UCSD-AML1 (cell line): ENCODE measurements around the gene ARHGEF4.
"Not testable (repeated sequence)": the region's sequence is repeated elsewhere in the genome, so short reads cannot be mapped to it uniquely, and the experiment has no call there.

Experiments used
- DNase-seq: peaks from one replicate; lab custom pipeline; 2025; ENCODE audit not compliant: unreplicated experiment; lab: John Stamatoyannopoulos, UW

Gene ARHGEF4

GRCh38 chr2:130964931-130965330, 128.2 kb downstream of the ARHGEF4 start:
- DNase-seq: no peak

DNA sequence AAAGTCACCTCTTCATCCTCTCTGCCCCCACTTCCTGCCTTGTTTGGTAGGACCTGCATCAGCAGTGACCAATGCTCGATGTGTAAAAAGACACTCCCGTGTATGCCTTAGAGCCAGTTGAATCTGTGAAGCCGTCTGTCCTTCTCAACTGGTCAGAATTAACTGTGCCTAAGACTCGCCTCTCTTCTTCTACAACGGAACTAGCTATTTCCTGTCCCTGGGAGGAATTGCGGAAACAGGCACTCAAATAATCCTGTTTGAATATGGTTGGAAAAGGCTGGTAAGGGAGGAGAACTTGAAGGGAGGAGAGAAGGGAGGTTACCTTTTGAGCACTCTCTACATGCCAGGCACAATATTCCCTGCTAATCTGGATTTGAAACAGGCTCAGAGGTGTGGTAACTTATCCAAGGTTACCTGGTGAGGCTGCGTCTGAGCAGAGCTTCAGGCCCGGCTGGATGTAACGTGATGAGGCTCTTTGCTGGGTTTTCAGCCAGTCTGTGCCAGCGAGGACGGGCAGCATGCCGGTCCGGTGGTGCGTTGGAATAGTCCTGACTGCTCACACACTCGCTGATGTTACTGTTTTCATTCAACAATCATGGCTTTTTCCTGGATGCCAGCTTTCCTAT, 129.5 kb downstream of the ARHGEF4 start:
- DNase-seq: no peak

DNA sequence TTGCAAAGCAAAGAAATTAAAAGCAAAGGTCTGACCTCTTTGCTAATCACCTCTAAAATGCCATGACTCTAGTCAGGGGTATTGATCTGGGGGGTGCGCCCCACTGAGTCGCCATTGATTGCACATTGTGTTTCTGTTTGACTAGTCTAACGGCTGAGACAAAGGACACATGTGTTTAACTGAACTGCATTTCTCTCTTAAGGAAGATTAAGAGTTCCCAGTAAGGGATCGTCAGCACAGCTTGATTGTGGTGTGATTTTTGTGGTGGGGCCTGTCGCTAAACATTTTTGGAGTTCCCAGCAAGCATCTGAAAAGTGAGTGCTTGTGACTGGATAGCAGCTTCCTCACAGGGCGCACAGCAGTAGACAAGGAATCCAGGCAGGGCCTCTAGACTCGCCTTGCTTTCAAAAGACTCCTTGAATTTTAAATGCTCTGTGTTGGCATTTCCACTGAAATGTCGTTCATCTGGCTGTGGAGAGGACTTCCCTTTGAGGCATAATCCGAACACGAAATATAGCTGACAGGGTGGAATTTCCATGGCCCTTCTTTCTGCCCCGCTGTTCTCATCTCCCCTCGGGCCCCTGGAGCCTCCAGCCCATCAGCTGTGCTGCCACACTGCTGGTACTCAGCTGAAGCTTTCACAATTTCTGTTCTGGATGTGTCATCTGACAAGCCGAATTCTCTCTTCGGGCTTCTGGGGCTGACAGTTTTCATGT, 130.2 kb downstream of the ARHGEF4 start:
- no peak for DNase-seq

DNA sequence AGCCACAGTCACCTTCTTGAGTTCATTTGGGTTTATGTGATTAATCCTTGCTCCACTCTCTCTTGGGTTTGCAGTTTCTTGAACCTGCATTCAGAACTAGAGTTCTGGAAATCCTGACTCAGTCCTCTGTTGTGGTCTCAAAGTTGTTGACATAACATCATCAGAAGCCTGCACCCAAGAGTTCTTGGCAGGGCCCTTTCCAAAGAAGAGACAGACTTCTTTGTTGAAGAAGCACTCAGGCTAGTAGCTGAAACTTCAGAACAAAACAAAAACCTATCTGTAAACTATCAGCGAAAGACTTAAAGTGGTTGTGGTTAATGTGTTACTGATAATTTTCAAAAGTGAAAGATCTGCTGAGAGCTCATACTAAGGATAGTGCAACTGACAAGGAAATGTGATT, 135.7 kb downstream of the ARHGEF4 start:
- DNase-seq: no peak

- no peak for DNase-seq
These were observed 139.0 kb downstream of the ARHGEF4 start for GRCh38 chr2:130975729-130976128.

DNA sequence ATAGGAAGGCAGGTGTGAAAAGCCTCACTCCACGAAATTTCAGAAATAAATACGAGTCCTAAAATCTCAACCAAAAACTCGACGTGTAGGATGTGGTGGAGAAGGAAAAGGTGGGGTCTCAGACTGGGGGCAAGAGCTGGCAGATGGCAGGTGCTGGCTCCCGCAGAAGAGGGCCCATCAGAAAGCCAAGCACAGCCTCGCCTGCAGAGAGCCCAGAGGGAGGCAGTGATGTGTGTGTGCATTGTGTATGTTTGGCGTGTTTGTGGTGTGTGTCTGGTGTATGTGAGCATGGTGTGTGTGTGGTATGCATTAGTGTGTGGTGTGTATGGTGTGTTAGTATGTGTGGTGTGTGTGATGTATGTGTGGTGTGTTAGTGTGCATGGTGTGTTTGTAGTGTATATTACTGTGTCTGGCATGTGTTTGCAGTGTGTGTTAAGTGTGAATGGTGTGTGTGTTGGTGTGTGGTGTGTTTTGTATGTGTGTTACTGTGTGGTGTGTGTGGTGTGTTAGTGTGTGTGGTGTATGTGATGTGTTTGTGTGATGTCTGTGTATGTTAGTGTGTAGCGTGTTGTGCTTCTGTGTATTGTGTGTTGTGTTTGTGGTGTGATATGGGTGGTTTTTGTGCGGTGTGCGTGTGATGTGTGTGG, 140.0 kb downstream of the ARHGEF4 start:
- no peak for DNase-seq

- no peak for DNase-seq
These were observed 140.8 kb downstream of the ARHGEF4 start for GRCh38 chr2:130977461-130978050.

DNA sequence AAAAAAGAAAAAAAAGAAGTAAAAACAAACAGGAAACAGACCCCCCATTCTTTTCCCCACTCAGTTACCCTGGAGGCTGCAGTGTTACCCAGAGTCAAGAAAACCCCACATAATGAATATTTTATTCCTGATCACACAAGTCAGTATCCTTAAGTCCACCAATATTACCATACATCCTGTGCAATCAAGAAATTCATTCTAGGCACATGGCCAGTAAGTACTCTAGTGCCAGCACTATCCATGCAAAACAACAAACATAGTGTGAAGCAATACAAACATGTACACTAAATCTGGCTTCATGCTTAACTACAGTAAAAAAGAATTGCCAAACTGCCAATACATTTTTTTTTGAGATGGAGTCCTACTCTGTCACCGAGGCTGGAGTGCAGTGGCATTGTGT, 145.0 kb downstream of the ARHGEF4 start:
- no peak for DNase-seq

GRCh38 chr2:130985206-130985780, 148.6 kb downstream of the ARHGEF4 start:
- DNase-seq: no peak

GRCh38 chr2:130985831-130986649, 149.3 kb downstream of the ARHGEF4 start:
- DNase-seq: no peak

- no peak for DNase-seq
These were observed 150.3 kb downstream of the ARHGEF4 start for GRCh38 chr2:130986890-130987493.

DNA sequence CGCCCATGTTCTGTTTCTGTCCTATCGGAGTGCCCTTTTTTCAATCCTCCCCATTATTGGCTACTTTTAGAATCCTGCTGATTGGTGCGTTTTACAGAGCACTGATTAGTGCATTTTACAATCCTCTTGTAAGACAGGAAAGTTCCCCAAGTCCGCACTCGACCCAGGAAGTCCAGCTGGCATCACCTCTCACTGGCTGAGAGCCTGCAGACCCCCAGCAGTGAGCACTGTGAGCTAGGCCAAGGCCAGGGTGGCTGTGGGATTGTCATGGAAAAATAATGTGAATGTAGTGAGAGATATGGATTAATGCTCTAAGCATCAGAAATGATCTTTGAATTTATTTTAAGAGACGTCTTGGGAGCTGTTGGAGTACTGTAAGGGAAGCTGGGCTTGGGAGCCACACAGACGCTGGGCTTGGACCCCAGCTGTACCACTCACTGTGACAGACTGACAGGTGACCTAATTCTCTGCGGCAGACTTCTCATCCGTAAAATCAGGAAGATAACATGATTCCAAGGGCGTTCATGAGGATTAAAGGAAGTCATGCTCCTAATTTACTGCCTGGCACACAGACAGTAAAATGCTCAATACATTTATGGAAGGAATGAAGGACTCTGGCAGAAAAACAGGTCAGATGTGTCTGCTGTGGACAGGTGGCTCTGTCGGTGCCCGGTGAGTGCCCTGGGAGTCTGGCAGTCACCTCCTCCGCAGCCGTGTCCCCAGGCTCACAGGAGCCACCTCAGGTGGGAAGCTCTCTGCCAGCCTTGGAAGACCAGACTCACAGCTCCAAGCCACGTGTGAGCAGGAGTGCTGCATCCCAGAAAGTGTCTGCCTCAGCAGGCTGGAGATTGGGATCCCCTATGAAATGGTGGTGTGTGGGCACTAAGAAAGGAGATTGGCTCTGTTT, 151.1 kb downstream of the ARHGEF4 start:
- DNase-seq: no peak

- not testable (repeated sequence) for DNase-seq
These were observed 154.7 kb downstream of the ARHGEF4 start for GRCh38 chr2:130991446-130991845.

- not testable (repeated sequence) for DNase-seq
These were observed 155.3 kb downstream of the ARHGEF4 start for GRCh38 chr2:130992003-130992402.

DNA sequence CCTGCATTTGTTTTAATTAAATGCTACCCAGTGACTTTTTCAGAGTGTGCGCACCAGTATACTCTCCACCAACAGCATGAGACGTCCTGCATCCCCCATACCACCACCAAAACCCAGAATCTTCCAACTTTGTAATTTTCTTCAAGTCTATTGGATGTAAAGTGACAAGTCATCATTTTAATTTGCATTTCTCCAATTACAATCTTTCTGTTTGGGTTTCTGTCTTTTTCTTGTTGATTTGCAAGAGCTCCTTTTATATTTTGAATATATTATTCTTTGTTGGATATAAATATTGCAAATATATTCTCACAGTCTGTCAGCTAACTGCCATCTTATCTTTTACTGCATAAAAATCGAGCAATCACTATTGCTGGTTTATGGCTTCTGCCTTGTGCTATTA, 160.0 kb downstream of the ARHGEF4 start:
- no peak for DNase-seq

- no peak for DNase-seq
These were observed 160.5 kb downstream of the ARHGEF4 start for GRCh38 chr2:130997198-130997597.

DNA sequence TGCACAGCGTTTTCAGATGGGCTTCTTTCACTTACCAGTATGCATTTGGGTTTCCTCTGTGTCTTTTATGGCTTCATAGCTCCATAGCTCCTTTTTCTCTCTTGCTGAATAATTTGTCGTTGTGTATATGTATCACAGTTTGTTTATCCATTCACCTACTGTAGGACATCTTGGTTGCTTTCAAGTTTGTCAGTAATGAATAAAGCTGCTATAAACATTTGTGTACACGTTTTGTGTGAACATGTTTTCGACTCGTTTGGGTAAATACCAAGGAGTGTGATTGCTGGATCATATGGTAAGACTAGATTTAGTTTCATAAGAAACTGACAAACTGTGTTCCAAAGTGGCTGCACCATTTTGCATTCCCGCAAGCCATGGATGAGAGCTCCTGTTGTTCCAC, 161.8 kb downstream of the ARHGEF4 start:
- DNase-seq: no peak

GRCh38 chr2:131004446-131005209, 167.9 kb downstream of the ARHGEF4 start:
- no peak for DNase-seq
